Stimulated activated memory B cell treated with anti-CD40 and anti-IgM and Interleukin-4, amounts not matched to agents 10 μg/mL and 1 μg/mL and 100 μg/mL, for 72 hours (primary cell): Measurements from ENCODE around the gene BCAS1.
A peak's percentile ranks its signal among the peaks of the same experiment; 100 is the strongest.

ENCODE experiments used
- ATAC-seq: fragments of 150-1000 bp; cut with Tn5 transposase; 2 replicates; pipeline ENCODE4 v1.10.0; 2021
- H3K27ac Mint-ChIP-seq: one replicate; pipeline ENCODE4 v1.8.0; 2022; ENCODE audit warnings: mild to moderate bottlenecking, mixed read lengths
- H3K27me3 Mint-ChIP-seq: one replicate; pipeline ENCODE4 v1.8.0; 2022; ENCODE audit warnings: mixed read lengths
- H3K36me3 Mint-ChIP-seq: one replicate; pipeline ENCODE4 v1.8.0; 2022; ENCODE audit warnings: mixed read lengths
- H3K4me1 Mint-ChIP-seq: one replicate; pipeline ENCODE4 v1.8.0; 2022; ENCODE audit warnings: mixed read lengths
- H3K4me3 Mint-ChIP-seq: one replicate; pipeline ENCODE4 v1.8.0; 2022; ENCODE audit warnings: mild to moderate bottlenecking, moderate library complexity, mixed read lengths
- H3K9me3 Mint-ChIP-seq: one replicate; pipeline ENCODE4 v1.8.0; 2022; ENCODE audit warnings: mixed read lengths

BCAS1 gene

DNA sequence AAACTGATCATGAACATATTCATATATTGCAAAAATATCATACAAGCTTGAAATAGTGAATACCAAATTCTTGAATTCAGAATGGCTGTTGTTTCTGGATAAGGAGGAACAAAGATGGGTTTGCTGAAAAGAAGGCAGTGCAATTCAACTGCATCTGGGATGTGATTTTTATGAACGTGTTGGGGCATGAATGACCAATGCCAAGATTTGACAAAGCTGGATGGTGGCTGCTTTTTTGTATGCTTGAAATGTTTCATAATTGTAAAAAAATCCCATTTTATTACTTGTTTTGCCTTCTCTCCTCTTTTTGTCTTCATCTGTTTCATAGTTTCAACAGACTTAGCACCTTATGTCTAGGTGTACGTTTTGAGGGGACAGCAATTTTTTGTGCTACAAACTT is 36.8 kb upstream of the BCAS1 start:
- Mint-ChIP-seq H3K27ac (no peak overlapping the region), H3K9me3 (peaks cover 3% of the 10 kb centered on the region), H3K4me1 (no peaks in the 10 kb centered on the region), H3K27me3 (peaks cover 10% of the 10 kb centered on the region), H3K4me3 (no peak overlapping the region), H3K36me3 (no peaks in the 10 kb centered on the region)
- ATAC-seq, result no peak

- Mint-ChIP-seq H3K27me3 (no peaks in the 10 kb centered on the region), H3K36me3 (no peaks in the 10 kb centered on the region), H3K4me3 (no peak overlapping the region), H3K4me1 (no peaks in the 10 kb centered on the region), H3K27ac (no peak overlapping the region), H3K9me3 (no peaks in the 10 kb centered on the region)
- ATAC-seq, result no peak
These were observed 35.8 kb upstream of the BCAS1 start for GRCh38 chr20:54106162-54106561.

- no peak for ATAC-seq
- H3K4me3 Mint-ChIP-seq, result no peak overlapping the region
- H3K27me3 Mint-ChIP-seq, result no peaks in the 10 kb centered on the region
- no peak overlapping the region for H3K27ac Mint-ChIP-seq
- no peaks in the 10 kb centered on the region for H3K4me1 Mint-ChIP-seq
- H3K9me3 Mint-ChIP-seq, result no peaks in the 10 kb centered on the region
- no peaks in the 10 kb centered on the region for H3K36me3 Mint-ChIP-seq
These were observed 35.3 kb upstream of the BCAS1 start for GRCh38 chr20:54105653-54106052.

DNA sequence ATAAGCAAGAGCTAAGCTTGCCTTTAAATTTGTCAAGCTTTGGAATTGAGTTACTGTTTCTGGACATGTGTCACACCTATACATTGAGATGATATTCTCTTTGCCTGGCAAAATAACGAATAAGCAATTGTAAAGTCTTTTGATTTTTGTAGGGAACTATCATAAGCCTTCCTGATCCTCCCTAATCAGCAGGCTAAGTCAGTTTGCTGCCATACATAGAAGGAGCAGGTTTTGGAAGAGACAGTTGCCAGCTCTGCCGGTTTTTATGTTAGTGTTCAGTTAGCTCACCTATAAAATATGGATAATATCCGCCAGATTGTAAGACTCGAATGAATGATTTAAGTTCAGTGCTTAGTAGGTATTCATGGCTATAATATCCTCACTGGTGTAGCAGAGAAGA is 34.4 kb upstream of the BCAS1 start:
- Mint-ChIP-seq H3K4me3 (no peak overlapping the region), H3K4me1 (no peaks in the 10 kb centered on the region), H3K27ac (no peak overlapping the region), H3K9me3 (peaks cover 2% of the 10 kb centered on the region), H3K36me3 (no peaks in the 10 kb centered on the region), H3K27me3 (no peaks in the 10 kb centered on the region)
- no peak for ATAC-seq

DNA sequence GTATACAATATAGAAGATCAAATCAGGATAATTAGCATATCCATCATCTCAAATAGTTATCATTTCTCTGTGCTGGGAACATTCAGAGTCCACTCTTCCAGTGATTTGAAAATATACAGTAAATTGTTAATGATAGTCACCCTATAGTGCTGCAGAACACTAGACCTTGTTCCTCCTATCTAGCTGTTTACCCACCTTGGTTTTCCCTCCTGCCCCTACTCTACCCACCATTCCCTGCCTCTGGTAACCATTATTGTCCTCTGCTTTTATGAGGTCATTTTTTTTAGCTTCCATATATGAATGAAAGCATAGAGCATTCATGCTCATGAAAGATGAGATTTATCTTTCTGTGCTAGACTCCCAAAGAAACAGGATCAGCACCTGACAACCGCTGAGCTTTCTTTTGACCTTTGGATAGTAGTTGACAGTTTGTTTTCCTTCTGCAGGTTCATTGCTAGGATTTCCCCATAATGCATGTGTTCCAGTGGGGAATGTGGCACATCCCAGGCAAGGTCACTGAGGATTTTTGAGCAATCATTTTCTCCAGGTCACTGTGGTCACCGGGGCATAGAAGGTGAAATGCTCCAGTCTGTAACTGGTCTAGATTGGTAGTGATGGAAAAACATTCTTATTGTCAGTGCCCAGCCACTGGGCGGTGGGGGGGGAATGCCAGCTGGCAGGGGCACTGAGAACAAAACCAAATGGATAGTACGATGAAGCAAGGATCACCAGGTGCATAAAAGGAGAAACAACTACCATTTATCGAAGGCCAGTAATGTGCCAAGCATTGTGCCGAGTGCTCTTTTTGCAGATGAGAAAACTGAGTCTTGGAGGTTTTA is 33.6 kb upstream of the BCAS1 start:
- Mint-ChIP-seq H3K9me3 (peaks cover 2% of the 10 kb centered on the region), H3K36me3 (no peaks in the 10 kb centered on the region), H3K4me1 (no peaks in the 10 kb centered on the region), H3K4me3 (no peak overlapping the region), H3K27ac (no peak overlapping the region), H3K27me3 (no peaks in the 10 kb centered on the region)
- no peak for ATAC-seq

DNA sequence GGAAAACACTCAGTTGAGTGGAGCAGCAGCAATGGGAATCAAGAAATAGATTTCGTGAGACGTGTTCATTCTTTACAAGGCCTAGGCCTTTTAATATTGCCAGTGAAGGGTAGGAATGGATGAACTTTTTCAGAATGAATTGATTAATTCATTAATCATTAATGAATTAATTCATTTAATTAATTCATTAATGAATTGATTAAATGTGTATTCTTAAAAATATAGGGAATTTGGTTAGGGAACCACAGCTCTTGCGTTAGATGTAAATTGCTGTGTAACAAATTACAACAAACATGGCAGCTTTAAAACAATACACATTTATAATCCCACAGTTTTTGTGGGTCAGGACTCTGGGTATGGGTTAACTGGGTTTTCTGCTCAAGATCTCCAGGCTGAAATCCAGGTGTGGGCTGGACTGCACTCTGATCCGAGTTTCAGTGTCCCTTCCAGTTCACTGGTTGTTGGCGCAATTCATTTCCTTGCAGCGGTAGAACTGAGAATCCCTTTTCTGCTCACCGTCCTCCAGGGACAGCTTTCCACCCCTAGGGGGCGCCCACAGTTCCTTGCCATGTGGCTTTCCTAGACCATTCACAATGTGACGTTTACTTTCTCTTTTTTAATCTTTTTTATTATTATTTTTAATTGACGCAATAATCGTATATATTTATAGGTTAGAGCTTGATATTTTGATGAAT is 32.8 kb upstream of the BCAS1 start:
- Mint-ChIP-seq H3K4me3 (no peak overlapping the region), H3K27ac (no peak overlapping the region), H3K9me3 (peaks cover 2% of the 10 kb centered on the region), H3K27me3 (no peaks in the 10 kb centered on the region), H3K4me1 (no peaks in the 10 kb centered on the region), H3K36me3 (no peaks in the 10 kb centered on the region)
- peak; percentile 70 for ATAC-seq

- Mint-ChIP-seq H3K4me1 (no peaks in the 10 kb centered on the region), H3K36me3 (no peaks in the 10 kb centered on the region), H3K27me3 (no peaks in the 10 kb centered on the region), H3K27ac (no peak overlapping the region), H3K4me3 (no peak overlapping the region), H3K9me3 (peaks cover 2% of the 10 kb centered on the region)
- ATAC-seq, result no peak
These were observed 32.1 kb upstream of the BCAS1 start for GRCh38 chr20:54102543-54102942.

DNA sequence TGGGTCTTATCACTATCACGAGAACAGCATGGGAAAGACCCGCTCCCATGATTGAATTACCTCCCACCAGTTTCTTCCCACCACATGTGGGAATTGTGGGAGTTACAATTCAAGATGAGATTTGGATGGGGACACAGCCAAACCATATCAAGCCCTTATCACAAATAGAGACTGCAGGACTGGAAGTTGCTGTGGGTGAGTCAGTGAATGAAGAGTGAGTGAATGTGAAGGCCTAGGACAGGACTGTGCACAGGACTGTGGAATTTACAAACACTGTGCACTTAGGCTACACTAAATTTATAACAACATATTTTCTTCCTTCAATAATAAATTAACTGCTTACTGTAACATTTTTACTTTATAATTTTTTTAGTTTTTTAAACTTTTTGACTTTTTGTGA is 30.2 kb upstream of the BCAS1 start:
- Mint-ChIP-seq H3K4me1 (peaks cover 6% of the 10 kb centered on the region), H3K27ac (no peak overlapping the region), H3K36me3 (no peaks in the 10 kb centered on the region), H3K27me3 (no peaks in the 10 kb centered on the region), H3K9me3 (peaks cover 2% of the 10 kb centered on the region), H3K4me3 (no peak overlapping the region)
- ATAC-seq, result no peak

DNA sequence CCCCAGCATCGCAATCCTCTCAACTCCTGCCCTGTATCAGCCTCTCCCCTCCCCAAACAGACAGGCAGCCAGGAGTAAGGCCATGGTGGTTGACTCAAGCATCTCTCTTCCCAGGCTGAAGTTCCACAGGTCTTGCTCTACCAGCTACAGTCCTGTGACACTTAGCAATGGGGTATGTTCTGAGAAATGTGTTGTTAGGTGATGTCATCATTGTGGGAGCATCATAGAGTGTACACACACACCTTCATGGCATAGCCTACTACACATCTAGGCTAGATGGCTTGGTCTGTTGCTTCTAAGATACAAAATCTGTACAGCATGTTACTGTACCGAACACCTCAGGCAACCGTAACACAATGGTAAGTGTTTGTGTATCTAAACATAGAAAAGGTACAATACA is 29.5 kb upstream of the BCAS1 start:
- peaks cover 6% of the 10 kb centered on the region for H3K4me1 Mint-ChIP-seq
- H3K9me3 Mint-ChIP-seq, result peaks cover 2% of the 10 kb centered on the region
- H3K27me3 Mint-ChIP-seq, result no peaks in the 10 kb centered on the region
- no peak overlapping the region for H3K4me3 Mint-ChIP-seq
- no peaks in the 10 kb centered on the region for H3K36me3 Mint-ChIP-seq
- no peak overlapping the region for H3K27ac Mint-ChIP-seq
- no peak for ATAC-seq

DNA sequence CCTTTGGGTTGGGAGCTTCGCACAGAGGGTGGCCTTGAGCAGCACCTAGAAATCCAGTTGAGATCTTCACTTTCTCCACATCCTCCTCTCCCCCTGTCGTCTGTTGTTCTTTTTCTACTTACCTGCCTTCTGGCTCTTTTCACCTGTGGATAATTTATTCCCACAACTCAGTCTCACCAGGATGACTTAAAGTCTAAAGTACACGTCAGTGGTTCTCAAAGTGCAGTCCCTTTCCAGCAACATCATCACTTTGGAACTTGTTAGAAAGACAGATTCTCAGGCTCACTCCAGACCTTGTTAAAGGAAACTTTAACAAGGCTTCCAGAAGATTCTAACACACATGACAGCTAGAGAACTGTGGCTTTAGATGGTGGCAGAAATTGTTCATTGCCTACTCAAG is 27.7 kb upstream of the BCAS1 start:
- Mint-ChIP-seq H3K4me1 (peaks cover 6% of the 10 kb centered on the region), H3K36me3 (no peaks in the 10 kb centered on the region), H3K27me3 (no peaks in the 10 kb centered on the region), H3K27ac (no peak overlapping the region), H3K9me3 (peaks cover 2% of the 10 kb centered on the region), H3K4me3 (no peak overlapping the region)
- ATAC-seq, result no peak

DNA sequence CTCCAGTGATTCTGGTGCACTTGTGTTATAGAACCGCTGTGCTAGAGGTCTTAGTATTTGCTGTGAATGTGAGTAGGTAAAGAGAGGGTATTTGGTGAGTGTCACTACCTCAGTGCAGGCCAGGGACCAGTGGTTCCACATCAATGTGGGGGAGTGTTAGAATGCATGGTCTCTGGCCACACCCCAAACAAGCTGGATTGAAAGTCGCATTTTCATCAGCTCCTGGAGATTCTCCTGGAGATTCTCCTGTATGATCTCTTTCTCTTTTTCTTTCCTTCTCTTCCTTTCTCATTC is 26.8 kb upstream of the BCAS1 start:
- no peaks in the 10 kb centered on the region for H3K36me3 Mint-ChIP-seq
- H3K4me3 Mint-ChIP-seq, result no peak overlapping the region
- H3K4me1 Mint-ChIP-seq, result peaks cover 6% of the 10 kb centered on the region
- H3K27ac Mint-ChIP-seq, result no peak overlapping the region
- ATAC-seq, result no peak
- peaks cover 2% of the 10 kb centered on the region for H3K9me3 Mint-ChIP-seq
- H3K27me3 Mint-ChIP-seq, result no peaks in the 10 kb centered on the region

- peaks cover 9% of the 10 kb centered on the region for H3K4me1 Mint-ChIP-seq
- ATAC-seq, result no peak
- H3K9me3 Mint-ChIP-seq, result peaks cover 2% of the 10 kb centered on the region
- H3K4me3 Mint-ChIP-seq, result no peak overlapping the region
- no peaks in the 10 kb centered on the region for H3K27me3 Mint-ChIP-seq
- H3K27ac Mint-ChIP-seq, result no peak overlapping the region
- H3K36me3 Mint-ChIP-seq, result no peaks in the 10 kb centered on the region
These were observed 25.4 kb upstream of the BCAS1 start for GRCh38 chr20:54095824-54096223.

DNA sequence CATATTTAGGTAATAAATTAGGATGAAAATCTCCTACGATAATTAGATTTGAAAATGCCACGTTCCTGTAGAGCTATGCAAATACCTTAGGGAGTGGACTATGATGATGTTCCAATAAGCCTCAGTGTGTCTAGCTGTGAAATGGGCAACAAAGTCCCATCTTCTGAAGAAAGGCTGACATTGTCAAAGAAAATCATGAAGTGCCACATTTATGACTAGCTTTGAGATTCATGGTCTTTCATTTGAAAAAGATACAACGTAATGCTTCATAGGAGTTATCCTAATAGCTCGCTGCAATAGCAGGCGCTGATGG is 23.8 kb upstream of the BCAS1 start:
- Mint-ChIP-seq H3K27me3 (no peaks in the 10 kb centered on the region), H3K4me3 (no peak overlapping the region), H3K4me1 (peaks cover 18% of the 10 kb centered on the region), H3K36me3 (no peaks in the 10 kb centered on the region), H3K9me3 (no peaks in the 10 kb centered on the region), H3K27ac (no peak overlapping the region)
- no peak for ATAC-seq

GRCh38 chr20:54093423-54094267 is 23.3 kb upstream of the BCAS1 start:
- Mint-ChIP-seq H3K27me3 (no peaks in the 10 kb centered on the region), H3K36me3 (no peaks in the 10 kb centered on the region), H3K4me1 (peaks cover 18% of the 10 kb centered on the region), H3K4me3 (no peak overlapping the region), H3K9me3 (no peaks in the 10 kb centered on the region), H3K27ac (no peak overlapping the region)
- ATAC-seq, result no peak

- no peaks in the 10 kb centered on the region for H3K36me3 Mint-ChIP-seq
- no peaks in the 10 kb centered on the region for H3K27me3 Mint-ChIP-seq
- ATAC-seq, result no peak
- no peaks in the 10 kb centered on the region for H3K9me3 Mint-ChIP-seq
- H3K4me1 Mint-ChIP-seq, result peaks cover 18% of the 10 kb centered on the region
- H3K27ac Mint-ChIP-seq, result no peak overlapping the region
- H3K4me3 Mint-ChIP-seq, result no peak overlapping the region
These were observed 21.6 kb upstream of the BCAS1 start for GRCh38 chr20:54092021-54092420.

GRCh38 chr20:54091120-54091480 is 20.7 kb upstream of the BCAS1 start:
- H3K4me3 Mint-ChIP-seq, result no peak overlapping the region
- H3K9me3 Mint-ChIP-seq, result no peaks in the 10 kb centered on the region
- H3K36me3 Mint-ChIP-seq, result no peaks in the 10 kb centered on the region
- peaks cover 12% of the 10 kb centered on the region for H3K4me1 Mint-ChIP-seq
- ATAC-seq, result peak; percentile 25
- no peaks in the 10 kb centered on the region for H3K27me3 Mint-ChIP-seq
- H3K27ac Mint-ChIP-seq, result peak overlapping the region; percentile 55
